PFSK-1 (cell line): ENCODE measurements around the gene MED17.

Source experiments
- POLR2AphosphoS5 ChIP-seq: IDR thresholded peaks from 2 replicates; pipeline ENCODE4 v1.6.1; 2012; ENCODE audit warnings: low read depth, mild to moderate bottlenecking, control low read depth, low read length, moderate library complexity
- SIN3A ChIP-seq: IDR thresholded peaks from 2 replicates; pipeline ENCODE4 v1.6.1; 2012; ENCODE audit warnings: mild to moderate bottlenecking, low read length, moderate library complexity, borderline replicate concordance; ENCODE audit not compliant: insufficient read depth

DNA sequence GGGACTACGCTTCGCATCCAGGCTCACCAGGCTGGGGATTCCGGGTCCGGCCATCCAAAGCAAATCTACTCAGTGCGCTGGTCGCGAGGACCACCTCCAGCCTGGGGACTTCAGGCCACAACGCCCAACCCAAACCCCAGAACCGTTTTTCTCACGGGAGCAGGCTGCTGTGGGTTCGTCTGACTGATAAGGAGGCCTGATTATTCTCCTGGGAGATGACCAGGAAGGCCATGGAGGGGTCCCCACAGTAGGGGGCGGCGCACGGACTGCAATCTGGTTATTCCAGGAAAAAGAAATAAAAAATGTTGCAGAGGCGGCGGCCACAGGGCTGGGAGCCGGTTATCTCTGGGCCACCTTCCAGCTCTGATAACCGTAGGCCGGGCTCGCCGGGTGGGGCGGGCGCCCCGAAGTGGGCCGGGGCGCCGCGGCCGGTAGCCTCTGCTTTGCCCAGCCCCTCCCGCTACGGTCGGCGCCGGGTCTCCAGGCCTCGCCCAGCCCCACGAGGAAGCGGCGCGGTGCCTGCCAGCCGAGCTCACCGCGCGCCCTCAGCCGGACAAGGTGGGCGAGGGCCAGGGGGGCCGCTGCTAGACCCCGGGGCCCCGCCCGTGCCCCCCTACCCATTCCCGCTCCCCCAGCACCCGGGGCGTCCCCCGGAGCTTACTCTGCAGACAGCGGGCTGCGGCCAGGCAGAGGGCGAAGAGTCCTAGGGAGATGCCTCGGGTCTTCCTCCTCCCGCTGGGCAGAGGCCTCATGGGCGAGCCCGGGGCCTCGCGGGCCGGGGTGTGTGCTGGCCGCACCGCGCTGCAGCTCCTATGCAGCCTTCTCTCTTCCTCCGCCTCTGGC is 65.9 kb downstream of the MED17 start:
- TF ChIP-seq POLR2AphosphoS5 (no peak), SIN3A (no peak)
